ENCODE measurements around the gene ALDOA. TPM values are rescaled to one million over a fixed set of nuclear protein-coding genes. Genes with fewer than 3 reads are reported as not detected.

The ALDOA gene
- total and polyA plus RNA-seq, 9 of the 15 experiments (the other 6 are each of a cell fraction or from before 2014, with no cell fraction given): 311 to 2,224 (median 1,293) TPM

DNA sequence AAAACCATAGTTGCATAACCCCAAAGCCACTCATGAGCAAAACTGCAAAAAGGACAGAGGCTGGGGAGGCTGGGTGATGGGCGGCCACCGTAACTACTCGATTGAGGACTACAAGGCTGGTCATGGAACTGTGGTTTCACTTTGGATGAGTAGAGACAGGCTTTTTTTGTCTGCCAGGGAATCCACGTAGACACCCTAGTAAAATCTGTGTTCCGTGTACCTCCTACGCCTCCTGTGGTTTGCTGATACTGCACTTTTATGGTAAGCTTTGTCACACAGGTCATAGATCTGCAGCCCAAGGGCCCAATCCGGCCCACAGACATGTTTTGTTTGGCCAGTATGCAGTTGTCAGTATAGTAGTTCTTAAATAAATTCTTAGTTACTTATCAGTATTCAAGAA is 32.3 kb upstream of the ALDOA start (continued):
- TF ChIP-seq, protein P1, sequence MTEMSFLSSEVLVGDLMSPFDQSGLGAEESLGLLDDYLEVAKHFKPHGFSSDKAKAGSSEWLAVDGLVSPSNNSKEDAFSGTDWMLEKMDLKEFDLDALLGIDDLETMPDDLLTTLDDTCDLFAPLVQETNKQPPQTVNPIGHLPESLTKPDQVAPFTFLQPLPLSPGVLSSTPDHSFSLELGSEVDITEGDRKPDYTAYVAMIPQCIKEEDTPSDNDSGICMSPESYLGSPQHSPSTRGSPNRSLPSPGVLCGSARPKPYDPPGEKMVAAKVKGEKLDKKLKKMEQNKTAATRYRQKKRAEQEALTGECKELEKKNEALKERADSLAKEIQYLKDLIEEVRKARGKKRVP (CRISPR knock-in tag; IDR thresholded peaks at IDR 0.05): no peak
- TF ChIP-seq, protein P2, sequence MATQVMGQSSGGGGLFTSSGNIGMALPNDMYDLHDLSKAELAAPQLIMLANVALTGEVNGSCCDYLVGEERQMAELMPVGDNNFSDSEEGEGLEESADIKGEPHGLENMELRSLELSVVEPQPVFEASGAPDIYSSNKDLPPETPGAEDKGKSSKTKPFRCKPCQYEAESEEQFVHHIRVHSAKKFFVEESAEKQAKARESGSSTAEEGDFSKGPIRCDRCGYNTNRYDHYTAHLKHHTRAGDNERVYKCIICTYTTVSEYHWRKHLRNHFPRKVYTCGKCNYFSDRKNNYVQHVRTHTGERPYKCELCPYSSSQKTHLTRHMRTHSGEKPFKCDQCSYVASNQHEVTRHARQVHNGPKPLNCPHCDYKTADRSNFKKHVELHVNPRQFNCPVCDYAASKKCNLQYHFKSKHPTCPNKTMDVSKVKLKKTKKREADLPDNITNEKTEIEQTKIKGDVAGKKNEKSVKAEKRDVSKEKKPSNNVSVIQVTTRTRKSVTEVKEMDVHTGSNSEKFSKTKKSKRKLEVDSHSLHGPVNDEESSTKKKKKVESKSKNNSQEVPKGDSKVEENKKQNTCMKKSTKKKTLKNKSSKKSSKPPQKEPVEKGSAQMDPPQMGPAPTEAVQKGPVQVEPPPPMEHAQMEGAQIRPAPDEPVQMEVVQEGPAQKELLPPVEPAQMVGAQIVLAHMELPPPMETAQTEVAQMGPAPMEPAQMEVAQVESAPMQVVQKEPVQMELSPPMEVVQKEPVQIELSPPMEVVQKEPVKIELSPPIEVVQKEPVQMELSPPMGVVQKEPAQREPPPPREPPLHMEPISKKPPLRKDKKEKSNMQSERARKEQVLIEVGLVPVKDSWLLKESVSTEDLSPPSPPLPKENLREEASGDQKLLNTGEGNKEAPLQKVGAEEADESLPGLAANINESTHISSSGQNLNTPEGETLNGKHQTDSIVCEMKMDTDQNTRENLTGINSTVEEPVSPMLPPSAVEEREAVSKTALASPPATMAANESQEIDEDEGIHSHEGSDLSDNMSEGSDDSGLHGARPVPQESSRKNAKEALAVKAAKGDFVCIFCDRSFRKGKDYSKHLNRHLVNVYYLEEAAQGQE (IDR thresholded peaks at IDR 0.05; ENCODE audit: borderline replicate concordance): no peak
- TF ChIP-seq, protein P2 (CRISPR knock-in tag; IDR thresholded peaks at IDR 0.05; ENCODE audit: low read depth): no peak
- no peak for TF ChIP-seq RUNX1 (IDR thresholded peaks at IDR 0.05; ENCODE audit: low read depth)
- TF ChIP-seq TEAD1 (CRISPR knock-in tag; IDR thresholded peaks at IDR 0.05): no peak
- no peak for TF ChIP-seq POLR2G (IDR thresholded peaks at IDR 0.05; ENCODE audit: low read depth, low read length)
- no peak for TF ChIP-seq L3MBTL2 (IDR thresholded peaks at IDR 0.05)
- no peak for TF ChIP-seq SMARCC2 (IDR thresholded peaks at IDR 0.05; ENCODE audit: low read depth)
- no peak for TF ChIP-seq SETDB1 (IDR thresholded peaks at IDR 0.05; ENCODE audit: low read length)
- no peak for TF ChIP-seq SRSF3 (IDR thresholded peaks at IDR 0.05; ENCODE audit: insufficient read depth, low read length)
- no peak for TF ChIP-seq FOXK1 (CRISPR knock-in tag; IDR thresholded peaks at IDR 0.05; ENCODE audit: borderline replicate concordance)
- TF ChIP-seq SNRNP70 (optimal IDR thresholded peaks at IDR 0.05; ENCODE audit: low read depth, low read length): no peak
- TF ChIP-seq, protein P3, sequence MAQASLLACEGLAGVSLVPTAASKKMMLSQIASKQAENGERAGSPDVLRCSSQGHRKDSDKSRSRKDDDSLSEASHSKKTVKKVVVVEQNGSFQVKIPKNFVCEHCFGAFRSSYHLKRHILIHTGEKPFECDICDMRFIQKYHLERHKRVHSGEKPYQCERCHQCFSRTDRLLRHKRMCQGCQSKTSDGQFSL (CRISPR knock-in tag; IDR thresholded peaks at IDR 0.05): no peak
- TF ChIP-seq, protein P3 (tag; IDR thresholded peaks at IDR 0.05): no peak
- TF ChIP-seq, protein P4, sequence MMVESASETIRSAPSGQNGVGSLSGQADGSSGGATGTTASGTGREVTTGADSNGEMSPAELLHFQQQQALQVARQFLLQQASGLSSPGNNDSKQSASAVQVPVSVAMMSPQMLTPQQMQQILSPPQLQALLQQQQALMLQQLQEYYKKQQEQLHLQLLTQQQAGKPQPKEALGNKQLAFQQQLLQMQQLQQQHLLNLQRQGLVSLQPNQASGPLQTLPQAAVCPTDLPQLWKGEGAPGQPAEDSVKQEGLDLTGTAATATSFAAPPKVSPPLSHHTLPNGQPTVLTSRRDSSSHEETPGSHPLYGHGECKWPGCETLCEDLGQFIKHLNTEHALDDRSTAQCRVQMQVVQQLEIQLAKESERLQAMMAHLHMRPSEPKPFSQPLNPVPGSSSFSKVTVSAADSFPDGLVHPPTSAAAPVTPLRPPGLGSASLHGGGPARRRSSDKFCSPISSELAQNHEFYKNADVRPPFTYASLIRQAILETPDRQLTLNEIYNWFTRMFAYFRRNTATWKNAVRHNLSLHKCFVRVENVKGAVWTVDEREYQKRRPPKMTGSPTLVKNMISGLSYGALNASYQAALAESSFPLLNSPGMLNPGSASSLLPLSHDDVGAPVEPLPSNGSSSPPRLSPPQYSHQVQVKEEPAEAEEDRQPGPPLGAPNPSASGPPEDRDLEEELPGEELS (CRISPR knock-in tag; IDR thresholded peaks at IDR 0.05; ENCODE audit: borderline replicate concordance): no peak
- no peak for TF ChIP-seq SRF (CRISPR knock-in tag; IDR thresholded peaks at IDR 0.05)
- TF ChIP-seq ZBTB1 (CRISPR knock-in tag; IDR thresholded peaks at IDR 0.05; ENCODE audit: borderline replicate concordance, low read depth): no peak

All from K562 (cell line).